GM10248 (cell line): ENCODE data around the gene CALML3.

Experiments
- CTCF ChIA-PET: fragments of 300-600 bp; sonication (Branson Sonifier 250); formaldehyde crosslinking; extraction: SDS; loops from one replicate; lab custom pipeline; 2021; ENCODE audit warnings: antibody characterized with exemption; lab: Yijun Ruan, JAX
- POLR2A ChIA-PET: fragments of 350-650 bp; sonication (Branson Sonifier 250); formaldehyde crosslinking; extraction: SDS; loops from one replicate; lab custom pipeline; 2020; ENCODE audit warnings: antibody characterized with exemption; lab: Yijun Ruan, JAX
- DNase-seq: peaks from one replicate; pipeline ENCODE4 v3.0.0; 2012; ENCODE audit errors: extremely low spot score
- TF ChIP-seq, protein P1 (sequence below): IDR thresholded peaks from 2 replicates; pipeline ENCODE4 v1.5.1; 2012; ENCODE audit warnings: mild to moderate bottlenecking, low read depth; ENCODE audit errors: extremely low read depth, missing control alignments, control extremely low read depth

Gene CALML3

DNA sequence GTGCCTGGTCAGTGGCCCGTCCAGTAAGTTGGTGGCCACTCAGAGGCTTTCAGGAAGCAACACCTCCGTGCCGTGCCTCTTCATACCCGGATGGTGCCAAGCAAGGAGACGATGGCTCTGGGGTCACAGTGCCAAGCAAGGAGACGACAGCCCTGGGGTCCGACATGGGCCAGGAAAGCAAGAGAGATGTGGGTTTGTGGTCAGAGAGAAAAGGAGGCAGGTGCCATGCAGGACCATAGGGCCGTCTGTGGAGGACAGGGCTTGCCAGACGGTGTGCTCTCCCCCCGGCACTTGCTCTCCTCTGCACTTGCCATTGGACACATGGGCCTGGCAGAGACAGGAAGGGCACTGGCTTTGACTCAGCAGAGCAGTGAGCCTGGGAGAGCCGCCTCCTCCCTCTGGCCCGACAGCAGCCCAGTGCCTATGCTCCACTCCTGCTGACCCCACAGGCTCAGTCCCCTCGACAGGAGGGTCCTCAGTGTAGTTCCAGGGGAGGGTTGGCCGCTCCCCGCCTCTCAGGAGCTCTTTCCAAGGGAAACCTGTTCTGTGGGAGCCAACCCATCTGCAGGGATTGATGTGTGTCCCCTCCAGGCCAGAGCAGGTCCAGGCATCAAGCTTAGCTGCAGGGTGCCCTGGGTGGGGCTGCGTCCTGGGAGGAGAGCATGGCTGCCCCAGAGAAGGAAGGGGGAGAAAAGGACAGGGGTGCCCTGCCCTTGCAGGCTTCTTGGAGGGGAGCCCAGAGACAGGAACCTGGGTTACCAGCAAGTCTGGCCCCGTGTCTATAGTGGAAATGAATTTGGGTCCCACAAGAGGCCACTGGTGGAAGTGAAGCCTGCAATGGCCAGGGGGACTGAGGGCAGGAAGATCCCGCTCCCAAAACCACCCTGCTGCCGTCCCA lies 17.8 kb upstream of the CALML3 start:
- no peak for DNase-seq
- CTCF ChIA-PET = interaction anchor here (1.5 to 2.0 kb wide), 2 partner anchors 66 to 116 kb away, joined by 3 to 5 read pairs; no protein-coding TSS in a partner anchor
- TF ChIP-seq, protein P1, sequence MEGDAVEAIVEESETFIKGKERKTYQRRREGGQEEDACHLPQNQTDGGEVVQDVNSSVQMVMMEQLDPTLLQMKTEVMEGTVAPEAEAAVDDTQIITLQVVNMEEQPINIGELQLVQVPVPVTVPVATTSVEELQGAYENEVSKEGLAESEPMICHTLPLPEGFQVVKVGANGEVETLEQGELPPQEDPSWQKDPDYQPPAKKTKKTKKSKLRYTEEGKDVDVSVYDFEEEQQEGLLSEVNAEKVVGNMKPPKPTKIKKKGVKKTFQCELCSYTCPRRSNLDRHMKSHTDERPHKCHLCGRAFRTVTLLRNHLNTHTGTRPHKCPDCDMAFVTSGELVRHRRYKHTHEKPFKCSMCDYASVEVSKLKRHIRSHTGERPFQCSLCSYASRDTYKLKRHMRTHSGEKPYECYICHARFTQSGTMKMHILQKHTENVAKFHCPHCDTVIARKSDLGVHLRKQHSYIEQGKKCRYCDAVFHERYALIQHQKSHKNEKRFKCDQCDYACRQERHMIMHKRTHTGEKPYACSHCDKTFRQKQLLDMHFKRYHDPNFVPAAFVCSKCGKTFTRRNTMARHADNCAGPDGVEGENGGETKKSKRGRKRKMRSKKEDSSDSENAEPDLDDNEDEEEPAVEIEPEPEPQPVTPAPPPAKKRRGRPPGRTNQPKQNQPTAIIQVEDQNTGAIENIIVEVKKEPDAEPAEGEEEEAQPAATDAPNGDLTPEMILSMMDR = no peak
- POLR2A ChIA-PET = no interaction called here

DNA sequence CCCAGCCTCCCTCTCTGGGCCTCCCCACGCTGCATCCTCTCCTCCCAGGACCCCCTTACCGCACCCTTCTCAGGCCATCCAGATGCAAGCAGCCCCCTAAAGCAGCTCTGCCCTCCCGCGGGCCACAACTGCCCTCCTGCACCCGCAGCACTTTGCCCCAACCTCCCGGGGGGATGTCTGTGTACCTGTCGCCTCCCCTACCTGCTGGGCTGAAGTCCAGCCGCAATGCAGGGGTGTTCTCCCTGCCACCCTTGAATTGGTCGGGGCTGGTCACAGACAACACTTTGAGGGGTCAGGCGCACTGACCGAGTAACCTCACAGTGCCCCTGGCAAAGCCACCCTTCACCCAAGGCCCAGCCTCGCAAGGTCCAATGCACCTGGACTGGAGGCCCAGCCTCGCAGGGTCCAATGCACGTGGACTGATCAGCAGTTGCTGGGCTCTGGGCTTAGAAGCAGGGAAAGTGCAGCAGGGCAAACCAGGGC lies 17.1 kb upstream of the CALML3 start:
- CTCF ChIA-PET = interaction anchor here (1.5 to 2.0 kb wide), 2 partner anchors 67 to 115 kb away, joined by 3 to 5 read pairs; no protein-coding TSS in a partner anchor
- POLR2A ChIA-PET = no interaction called here
- TF ChIP-seq, protein P1 = no peak
- DNase-seq = no peak

DNA sequence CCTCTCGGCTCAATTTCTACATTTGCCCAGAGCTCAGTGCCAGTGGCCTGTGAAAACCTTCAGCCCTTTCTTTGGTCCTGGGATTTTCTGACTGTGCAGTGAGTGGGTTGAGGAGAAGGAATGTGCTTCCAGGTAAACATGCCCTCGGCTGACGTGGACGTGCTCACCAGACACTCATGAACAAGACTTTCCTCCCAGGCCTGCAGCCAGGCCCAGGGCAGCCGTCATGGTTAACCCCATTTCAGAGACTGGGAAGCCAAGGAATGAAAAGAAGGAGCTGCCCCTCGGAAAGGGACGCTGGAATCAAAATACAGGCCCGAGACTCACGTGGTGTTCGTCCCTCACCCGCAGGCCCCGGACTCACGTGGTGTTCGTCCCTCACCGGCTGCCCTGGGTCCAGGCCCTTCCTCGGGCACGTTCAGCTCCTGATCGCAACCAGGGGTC lies 16.6 kb upstream of the CALML3 start:
- CTCF ChIA-PET = interaction anchor here (2.0 kb wide), 1 partner anchor 67 kb away, joined by 5 read pairs; no protein-coding TSS in a partner anchor
- DNase-seq = no peak
- POLR2A ChIA-PET = no interaction called here
- TF ChIP-seq, protein P1 = no peak

DNA sequence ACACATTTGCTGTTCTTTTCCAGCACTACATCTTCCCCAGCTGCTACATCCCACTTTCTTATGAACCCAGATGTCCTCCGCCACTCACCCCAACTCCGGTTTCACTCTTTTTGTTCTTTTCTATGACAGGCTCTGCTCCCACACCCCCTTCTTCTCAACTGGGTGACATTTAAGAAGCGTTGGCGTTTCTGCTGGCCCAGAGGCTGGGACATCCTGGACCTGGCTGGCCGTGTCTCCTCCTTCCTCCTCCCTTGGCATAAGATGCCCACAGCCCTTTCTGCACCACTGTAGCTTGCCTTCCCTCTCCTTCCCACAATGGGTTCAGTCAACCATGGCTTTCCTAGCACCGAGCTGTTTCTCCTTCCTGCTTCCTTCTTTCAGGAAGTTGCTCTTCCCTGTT lies 16.0 kb upstream of the CALML3 start:
- TF ChIP-seq, protein P1 = no peak
- DNase-seq = no peak
- CTCF ChIA-PET = interaction anchor here (0.9 to 2.0 kb wide), 2 partner anchors 10 to 68 kb away, joined by 3 to 5 read pairs; partner anchors contain the start of gene CALML5
- POLR2A ChIA-PET = no interaction called here

DNA sequence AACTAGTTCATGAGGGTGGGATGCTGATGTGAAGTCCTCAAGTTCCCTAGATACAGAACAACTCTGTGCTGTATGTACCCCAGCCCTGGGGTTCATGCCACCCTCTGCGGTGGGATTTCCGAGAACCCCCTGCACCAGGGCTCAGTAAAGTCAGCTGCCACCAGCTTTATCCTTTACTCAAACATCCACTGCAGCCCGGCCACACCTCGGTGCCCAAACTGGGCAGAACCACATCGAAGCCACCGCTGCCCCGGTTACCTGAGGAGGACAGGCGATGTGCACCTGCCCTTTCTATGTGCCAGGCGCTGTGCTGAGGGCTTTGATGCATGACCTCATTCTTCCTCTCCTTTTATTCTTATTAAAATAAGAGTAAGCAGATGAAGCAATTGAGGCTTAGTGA lies 15.5 kb upstream of the CALML3 start:
- TF ChIP-seq, protein P1 = no peak
- DNase-seq = no peak
- ChIA-PET POLR2A (no interaction called here), CTCF (interaction anchor here (0.9 to 2.0 kb wide), 2 partner anchors 10 to 68 kb away, joined by 3 to 5 read pairs; partner anchors contain the start of gene CALML5)

DNA sequence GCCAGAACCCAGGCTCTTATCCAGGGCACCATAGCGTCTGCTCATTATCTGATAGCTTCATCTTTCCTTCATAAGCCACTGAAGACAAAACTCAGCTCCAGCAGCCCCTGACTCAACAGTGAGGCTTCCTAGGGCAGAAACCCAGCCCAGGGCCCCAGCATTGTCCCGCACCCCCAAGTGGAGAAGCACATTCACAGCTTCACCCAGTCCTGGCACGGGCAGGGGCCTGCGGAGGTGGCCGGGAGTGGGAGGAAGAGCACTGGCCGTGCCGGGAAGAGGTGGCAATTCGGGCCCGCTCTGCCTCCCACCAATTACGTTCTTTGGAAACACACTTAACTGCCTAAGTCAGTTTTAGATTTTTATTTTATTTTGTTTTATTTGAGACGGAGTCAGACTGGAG lies 15.1 kb upstream of the CALML3 start:
- POLR2A ChIA-PET = no interaction called here
- TF ChIP-seq, protein P1 = no peak
- CTCF ChIA-PET = interaction anchor here (0.9 to 1.3 kb wide), 2 partner anchors 10 kb away, joined by 3 to 4 read pairs; partner anchors contain the start of gene CALML5
- DNase-seq = no peak
